Activated naive CD4-positive, alpha-beta T cell treated with anti-CD3 and anti-CD28 coated beads, Interleukin-2, amount 10 ng/mL, durations not matched to agents 7 days and 5 days (primary cell): ENCODE results near the gene CFB.
"Not testable (repeated sequence)": the region's sequence is repeated elsewhere in the genome, so short reads cannot be mapped to it uniquely, and the experiment has no call there.

ENCODE experiments used
- CTCF ChIA-PET: fragments of 350-600 bp; sonication (Branson Sonifier 250); formaldehyde crosslinking; loops from one replicate; lab custom pipeline; 2021; ENCODE audit warnings: antibody characterized with exemption; lab: Charles Lee
- DNase-seq: peaks from one replicate; pipeline ENCODE4 v3.0.0-alpha.2; 2020
- H3K27ac Mint-ChIP-seq: one replicate; pipeline ENCODE4 v1.8.0; 2021; ENCODE audit warnings: mild to moderate bottlenecking, moderate library complexity, mixed read lengths
- H3K27me3 Mint-ChIP-seq: one replicate; pipeline ENCODE4 v1.8.0; 2021; ENCODE audit warnings: mild to moderate bottlenecking, mixed read lengths
- H3K36me3 Mint-ChIP-seq: one replicate; pipeline ENCODE4 v1.8.0; 2021; ENCODE audit warnings: mixed read lengths
- H3K4me1 Mint-ChIP-seq: one replicate; pipeline ENCODE4 v1.8.0; 2021; ENCODE audit warnings: mixed read lengths
- H3K4me3 Mint-ChIP-seq: one replicate; pipeline ENCODE4 v1.8.0; 2021; ENCODE audit warnings: mild to moderate bottlenecking, moderate library complexity, mixed read lengths
- H3K9me3 Mint-ChIP-seq: one replicate; pipeline ENCODE4 v1.8.0; 2021; ENCODE audit warnings: mixed read lengths

Gene CFB

DNA sequence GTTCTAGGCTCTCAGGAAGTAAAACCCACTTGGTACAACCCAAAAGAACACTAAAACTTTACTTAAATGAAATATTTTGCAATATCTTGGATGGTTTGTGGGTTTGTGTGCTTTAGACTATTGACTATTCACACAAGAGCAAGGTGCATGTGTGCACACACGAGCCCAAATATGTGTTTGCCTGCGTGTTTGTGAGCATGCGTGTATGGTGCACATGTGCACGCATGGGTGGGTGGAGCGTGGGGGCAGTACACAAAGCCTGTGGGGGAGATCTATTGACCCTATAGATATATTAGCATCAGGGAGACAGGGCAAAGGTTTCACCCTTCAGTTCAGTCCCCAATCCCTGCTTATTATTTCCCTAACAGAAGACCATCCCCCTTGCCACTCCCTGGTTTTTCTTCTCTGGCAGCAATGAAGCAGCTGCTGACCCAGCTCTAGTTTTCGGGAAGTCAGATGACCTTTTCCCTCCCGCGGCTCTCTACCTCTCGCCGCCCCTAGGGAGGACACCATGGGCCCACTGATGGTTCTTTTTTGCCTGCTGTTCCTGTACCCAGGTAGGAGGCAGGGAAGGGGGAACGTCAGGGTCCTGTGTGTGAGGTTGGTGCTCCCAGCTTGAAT is 18.5 kb upstream of the CFB start, which contains the start of gene C2:
C2 (plus strand) TSS at position 476 of the 621 bp plus-strand sequence; CDS start at position 512, 36 bp downstream.
- CTCF ChIA-PET = interaction anchor here (0.6 kb wide), 1 partner anchor 8 kb away, joined by 4 read pairs; no protein-coding TSS in a partner anchor
- Mint-ChIP-seq H3K4me3 (no peak within 1 kb of the TSS), H3K9me3 (no peaks in the 10 kb centered on the region), H3K36me3 (no peaks in the 10 kb centered on the region), H3K27me3 (peaks cover 12% of the 10 kb centered on the region), H3K27ac (no peak within 1 kb of the TSS), H3K4me1 (no peaks in the 10 kb centered on the region)
- DNase-seq = no peak

DNA sequence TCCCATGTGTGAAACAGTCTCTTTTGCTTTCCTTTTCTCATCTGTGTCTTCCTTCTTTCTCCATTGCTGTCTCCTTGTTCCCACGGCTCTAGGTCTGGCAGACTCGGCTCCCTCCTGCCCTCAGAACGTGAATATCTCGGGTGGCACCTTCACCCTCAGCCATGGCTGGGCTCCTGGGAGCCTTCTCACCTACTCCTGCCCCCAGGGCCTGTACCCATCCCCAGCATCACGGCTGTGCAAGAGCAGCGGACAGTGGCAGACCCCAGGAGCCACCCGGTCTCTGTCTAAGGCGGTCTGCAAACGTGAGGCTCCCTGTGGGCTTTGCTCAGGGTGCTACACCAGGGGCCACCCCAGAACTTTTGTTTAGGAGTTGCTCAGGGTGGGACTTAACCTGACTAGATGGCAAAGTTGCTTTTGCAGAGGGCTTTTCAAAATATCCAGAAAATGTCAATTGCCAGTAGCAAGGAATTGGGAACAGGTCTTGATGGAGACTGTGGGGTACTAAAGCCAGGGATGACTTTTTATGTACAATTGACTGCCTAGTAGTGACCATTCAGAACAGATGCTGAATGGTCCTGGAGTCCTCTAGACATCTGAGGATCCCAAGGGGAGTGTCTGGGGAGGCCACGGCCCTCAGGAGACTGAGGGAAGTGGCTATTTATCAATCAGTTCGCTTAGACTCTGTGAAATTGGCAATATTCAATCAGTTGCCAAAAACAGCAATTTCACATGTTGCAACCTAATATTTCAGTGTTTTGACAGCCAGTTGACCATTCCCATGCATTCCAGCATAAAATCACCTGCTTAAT is 17.8 kb upstream of the CFB start:
- Mint-ChIP-seq H3K4me3 (no peak overlapping the region), H3K4me1 (no peaks in the 10 kb centered on the region), H3K9me3 (no peaks in the 10 kb centered on the region), H3K27ac (no peak overlapping the region), H3K36me3 (no peaks in the 10 kb centered on the region), H3K27me3 (peaks cover 12% of the 10 kb centered on the region)
- no peak for DNase-seq
- CTCF ChIA-PET = no interaction called here

GRCh38 chr6:31928672-31928939 is 17.3 kb upstream of the CFB start:
- no peaks in the 10 kb centered on the region for H3K4me1 Mint-ChIP-seq
- no peaks in the 10 kb centered on the region for H3K36me3 Mint-ChIP-seq
- no peak for DNase-seq
- no peaks in the 10 kb centered on the region for H3K9me3 Mint-ChIP-seq
- no peak overlapping the region for H3K4me3 Mint-ChIP-seq
- no peak overlapping the region for H3K27ac Mint-ChIP-seq
- CTCF ChIA-PET = no interaction called here
- peaks cover 17% of the 10 kb centered on the region for H3K27me3 Mint-ChIP-seq

GRCh38 chr6:31930962-31931361 is 14.9 kb upstream of the CFB start:
- Mint-ChIP-seq H3K27ac (no peak overlapping the region), H3K36me3 (no peaks in the 10 kb centered on the region), H3K27me3 (peaks cover 26% of the 10 kb centered on the region), H3K4me3 (no peak overlapping the region), H3K4me1 (no peaks in the 10 kb centered on the region), H3K9me3 (no peaks in the 10 kb centered on the region)
- no peak for DNase-seq
- CTCF ChIA-PET = no interaction called here

DNA sequence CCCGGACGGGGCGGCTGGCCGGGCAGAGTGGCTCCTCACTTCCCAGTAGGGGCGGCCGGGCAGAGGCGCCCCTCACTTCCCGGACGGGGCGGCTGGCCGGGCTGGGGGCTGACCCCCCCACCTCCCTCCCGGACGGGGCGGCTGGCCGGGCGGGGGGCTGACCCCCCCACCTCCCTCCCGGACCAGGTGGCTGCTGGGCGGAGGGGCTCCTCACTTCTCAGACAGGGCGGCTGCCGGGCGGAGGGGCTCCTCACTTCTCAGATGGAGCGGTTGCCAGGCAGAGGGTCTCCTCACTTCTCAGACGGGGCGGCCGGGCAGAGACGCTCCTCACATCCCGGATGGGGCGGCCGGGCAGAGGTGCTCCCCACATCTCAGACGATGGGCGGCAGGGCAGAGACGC is 13.8 kb upstream of the CFB start:
- H3K27ac Mint-ChIP-seq, H3K4me1 Mint-ChIP-seq, H3K9me3 Mint-ChIP-seq, DNase-seq, H3K4me3 Mint-ChIP-seq, CTCF ChIA-PET, H3K36me3 Mint-ChIP-seq: not testable (repeated sequence)
- peaks cover 29% of the 10 kb centered on the region for H3K27me3 Mint-ChIP-seq

DNA sequence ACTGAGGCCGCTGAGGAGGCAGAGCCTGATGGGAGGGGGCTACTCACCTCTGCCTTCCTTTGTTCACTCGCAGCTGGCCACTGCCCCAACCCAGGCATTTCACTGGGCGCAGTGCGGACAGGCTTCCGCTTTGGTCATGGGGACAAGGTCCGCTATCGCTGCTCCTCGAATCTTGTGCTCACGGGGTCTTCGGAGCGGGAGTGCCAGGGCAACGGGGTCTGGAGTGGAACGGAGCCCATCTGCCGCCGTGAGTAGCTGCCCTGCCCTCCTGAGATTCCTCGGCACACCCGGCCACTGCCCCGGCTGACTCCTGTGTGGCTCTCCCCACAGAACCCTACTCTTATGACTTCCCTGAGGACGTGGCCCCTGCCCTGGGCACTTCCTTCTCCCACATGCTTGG is 12.4 kb upstream of the CFB start:
- CTCF ChIA-PET = no interaction called here
- Mint-ChIP-seq H3K9me3 (no peaks in the 10 kb centered on the region), H3K27ac (no peak overlapping the region), H3K27me3 (peaks cover 21% of the 10 kb centered on the region), H3K4me3 (no peak overlapping the region), H3K36me3 (no peaks in the 10 kb centered on the region), H3K4me1 (no peaks in the 10 kb centered on the region)
- DNase-seq = no peak

GRCh38 chr6:31935021-31935420 is 10.9 kb upstream of the CFB start:
- CTCF ChIA-PET = no interaction called here
- no peaks in the 10 kb centered on the region for H3K4me1 Mint-ChIP-seq
- no peak overlapping the region for H3K4me3 Mint-ChIP-seq
- H3K27ac Mint-ChIP-seq = no peak overlapping the region
- no peak for DNase-seq
- H3K27me3 Mint-ChIP-seq = peaks cover 25% of the 10 kb centered on the region
- H3K9me3 Mint-ChIP-seq = no peaks in the 10 kb centered on the region
- no peaks in the 10 kb centered on the region for H3K36me3 Mint-ChIP-seq

GRCh38 chr6:31935823-31936222 is 10.1 kb upstream of the CFB start:
- CTCF ChIA-PET = no interaction called here
- no peak overlapping the region for H3K4me3 Mint-ChIP-seq
- H3K27ac Mint-ChIP-seq = no peak overlapping the region
- H3K4me1 Mint-ChIP-seq = no peaks in the 10 kb centered on the region
- no peak for DNase-seq
- peaks cover 33% of the 10 kb centered on the region for H3K27me3 Mint-ChIP-seq
- no peaks in the 10 kb centered on the region for H3K9me3 Mint-ChIP-seq
- no peaks in the 10 kb centered on the region for H3K36me3 Mint-ChIP-seq

- peaks cover 60% of the 10 kb centered on the region for H3K27me3 Mint-ChIP-seq
- H3K4me1 Mint-ChIP-seq = peaks cover under 1% of the 10 kb centered on the region
- H3K27ac Mint-ChIP-seq = no peak overlapping the region
- H3K4me3 Mint-ChIP-seq = no peak overlapping the region
- CTCF ChIA-PET = interaction anchor here (4.0 kb wide), 1 partner anchor 12 kb away, joined by 18 read pairs; no protein-coding TSS in a partner anchor
- DNase-seq = no peak
- H3K9me3 Mint-ChIP-seq = no peaks in the 10 kb centered on the region
- H3K36me3 Mint-ChIP-seq = no peaks in the 10 kb centered on the region
These were observed 5.6 kb upstream of the CFB start for GRCh38 chr6:31940256-31940664.

- Mint-ChIP-seq H3K4me3 (no peak overlapping the region), H3K9me3 (no peaks in the 10 kb centered on the region), H3K27me3 (peaks cover 69% of the 10 kb centered on the region), H3K27ac (no peak overlapping the region), H3K36me3 (no peaks in the 10 kb centered on the region), H3K4me1 (peaks cover 6% of the 10 kb centered on the region)
- no peak for DNase-seq
- CTCF ChIA-PET = interaction anchor here (0.8 kb wide), 1 partner anchor 26 kb away, joined by 3 read pairs; no protein-coding TSS in a partner anchor
These were observed 2.2 kb upstream of the CFB start for GRCh38 chr6:31943742-31944141.

DNA sequence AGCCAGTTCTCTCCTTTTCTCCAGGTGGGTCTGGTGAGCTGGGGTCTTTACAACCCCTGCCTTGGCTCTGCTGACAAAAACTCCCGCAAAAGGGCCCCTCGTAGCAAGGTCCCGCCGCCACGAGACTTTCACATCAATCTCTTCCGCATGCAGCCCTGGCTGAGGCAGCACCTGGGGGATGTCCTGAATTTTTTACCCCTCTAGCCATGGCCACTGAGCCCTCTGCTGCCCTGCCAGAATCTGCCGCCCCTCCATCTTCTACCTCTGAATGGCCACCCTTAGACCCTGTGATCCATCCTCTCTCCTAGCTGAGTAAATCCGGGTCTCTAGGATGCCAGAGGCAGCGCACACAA is 765 bp upstream of the CFB start:
- no peak overlapping the region for H3K27ac Mint-ChIP-seq
- CTCF ChIA-PET = interaction anchor here (0.6 kb wide), 1 partner anchor 9 kb away, joined by 3 read pairs; no protein-coding TSS in a partner anchor
- peaks cover 64% of the 10 kb centered on the region for H3K27me3 Mint-ChIP-seq
- peaks cover 6% of the 10 kb centered on the region for H3K4me1 Mint-ChIP-seq
- DNase-seq = no peak
- H3K36me3 Mint-ChIP-seq = no peaks in the 10 kb centered on the region
- H3K9me3 Mint-ChIP-seq = no peaks in the 10 kb centered on the region
- no peak overlapping the region for H3K4me3 Mint-ChIP-seq

GRCh38 chr6:31946370-31946885 is 533 bp downstream of the CFB start:
- Mint-ChIP-seq H3K27ac (no peak overlapping the region), H3K36me3 (peaks cover 4% of the 10 kb centered on the region), H3K4me1 (peaks cover 6% of the 10 kb centered on the region), H3K27me3 (peaks cover 54% of the 10 kb centered on the region), H3K9me3 (no peaks in the 10 kb centered on the region), H3K4me3 (no peak overlapping the region)
- CTCF ChIA-PET = no interaction called here
- no peak for DNase-seq

DNA sequence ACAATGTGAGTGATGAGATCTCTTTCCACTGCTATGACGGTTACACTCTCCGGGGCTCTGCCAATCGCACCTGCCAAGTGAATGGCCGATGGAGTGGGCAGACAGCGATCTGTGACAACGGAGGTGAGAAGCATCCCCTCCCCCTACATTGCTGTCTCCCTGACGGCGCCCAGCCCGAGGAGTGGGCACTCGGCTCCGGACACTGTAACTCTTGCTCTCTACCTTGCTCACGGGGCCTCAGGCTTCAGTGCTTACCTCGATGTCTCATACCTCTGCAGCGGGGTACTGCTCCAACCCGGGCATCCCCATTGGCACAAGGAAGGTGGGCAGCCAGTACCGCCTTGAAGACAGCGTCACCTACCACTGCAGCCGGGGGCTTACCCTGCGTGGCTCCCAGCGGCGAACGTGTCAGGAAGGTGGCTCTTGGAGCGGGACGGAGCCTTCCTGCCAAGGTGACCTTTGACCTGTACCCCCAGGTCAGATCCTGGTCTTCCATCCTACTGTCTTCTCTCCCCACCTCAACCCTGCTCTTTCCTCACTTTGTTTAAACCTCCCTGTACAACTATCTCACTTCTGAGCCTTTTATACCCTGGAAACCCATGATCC is 1.3 kb downstream of the CFB start:
- peaks cover 47% of the 10 kb centered on the region for H3K27me3 Mint-ChIP-seq
- peaks cover 4% of the 10 kb centered on the region for H3K36me3 Mint-ChIP-seq
- no peak overlapping the region for H3K4me3 Mint-ChIP-seq
- H3K27ac Mint-ChIP-seq = no peak overlapping the region
- CTCF ChIA-PET = no interaction called here
- peaks cover 6% of the 10 kb centered on the region for H3K4me1 Mint-ChIP-seq
- H3K9me3 Mint-ChIP-seq = no peaks in the 10 kb centered on the region
- no peak for DNase-seq

- H3K27me3 Mint-ChIP-seq = peaks cover 40% of the 10 kb centered on the region
- peaks cover 6% of the 10 kb centered on the region for H3K36me3 Mint-ChIP-seq
- H3K4me1 Mint-ChIP-seq = peaks cover 6% of the 10 kb centered on the region
- DNase-seq = no peak
- H3K4me3 Mint-ChIP-seq = no peak overlapping the region
- H3K9me3 Mint-ChIP-seq = no peaks in the 10 kb centered on the region
- CTCF ChIA-PET = interaction anchor here (1.6 kb wide), 1 partner anchor 10 kb away, joined by 6 read pairs; no protein-coding TSS in a partner anchor
- H3K27ac Mint-ChIP-seq = no peak overlapping the region
These were observed 2.0 kb downstream of the CFB start for GRCh38 chr6:31947864-31948263.
